ENCODE data around the gene CRLF2.
"Not testable (repeated sequence)": the region's sequence is repeated elsewhere in the genome, so short reads cannot be mapped to it uniquely, and the experiment has no call there.

Gene CRLF2

GRCh38 chrX:1239681-1240142, 27.3 kb upstream of the CRLF2 start:
- peak; percentile 62 to 84 for DNase-seq
- Histone ChIP-seq H3K4me1 (no peaks in the 10 kb centered on the region), H3K27me3 (no peaks in the 10 kb centered on the region), H3K36me3 (no peaks in the 10 kb centered on the region), H3K27ac (no peak overlapping the region), H3K9me3 (no peaks in the 10 kb centered on the region), H3K4me3 (no peak overlapping the region)
- intact Hi-C loops (cut with DNase I; ENCODE audit: low total_unique reads): no loop called here
- no peak for TF ChIP-seq CTCF (IDR thresholded peaks at IDR 0.05)

GRCh38 chrX:1231850-1232465, 19.5 kb upstream of the CRLF2 start:
- Histone ChIP-seq H3K27ac (no peak overlapping the region), H3K9me3 (no peaks in the 10 kb centered on the region), H3K36me3 (no peaks in the 10 kb centered on the region), H3K4me1 (no peaks in the 10 kb centered on the region), H3K27me3 (no peaks in the 10 kb centered on the region), H3K4me3 (no peak overlapping the region)
- TF ChIP-seq CTCF (IDR thresholded peaks at IDR 0.05): no peak
- intact Hi-C loops (cut with DNase I; ENCODE audit: low total_unique reads): no loop called here
- DNase-seq: peak in 1 of 2 donors; percentile 19

GRCh38 chrX:1228101-1228500, 15.7 kb upstream of the CRLF2 start:
- H3K9me3 ChIP-seq; intact Hi-C loops (cut with DNase I; ENCODE audit: low total_unique reads); H3K36me3 ChIP-seq; DNase-seq; H3K27ac ChIP-seq; H3K4me3 ChIP-seq; H3K4me1 ChIP-seq; H3K27me3 ChIP-seq: not testable (repeated sequence)

GRCh38 chrX:1226249-1226648, 13.8 kb upstream of the CRLF2 start:
- H3K9me3 ChIP-seq: peaks cover 0 to 4% (median 0%) of the 10 kb centered on the region in 3 donors
- no peaks in the 10 kb centered on the region for H3K27me3 ChIP-seq
- DNase-seq: no peak
- intact Hi-C loops (cut with DNase I; ENCODE audit: low total_unique reads): no loop called here
- TF ChIP-seq CTCF (IDR thresholded peaks at IDR 0.05): no peak
- no peak overlapping the region for H3K4me3 ChIP-seq
- H3K4me1 ChIP-seq: no peaks in the 10 kb centered on the region
- no peak overlapping the region for H3K27ac ChIP-seq
- no peaks in the 10 kb centered on the region for H3K36me3 ChIP-seq

- H3K27me3 ChIP-seq: no peaks in the 10 kb centered on the region
- no peak for DNase-seq
Measured at GRCh38 chrX:1224954-1225353, 12.5 kb upstream of the CRLF2 start.

GRCh38 chrX:1223242-1223600, 10.8 kb upstream of the CRLF2 start:
- intact Hi-C loops (cut with DNase I; ENCODE audit: low total_unique reads): no loop called here
- H3K27ac ChIP-seq: no peak overlapping the region
- H3K4me1 ChIP-seq: no peaks in the 10 kb centered on the region
- no peak for DNase-seq
- H3K27me3 ChIP-seq: no peaks in the 10 kb centered on the region
- no peak overlapping the region for H3K4me3 ChIP-seq
- TF ChIP-seq CTCF (IDR thresholded peaks at IDR 0.05): no peak
- no peaks in the 10 kb centered on the region for H3K36me3 ChIP-seq
- peaks cover 0 to 4% (median 0%) of the 10 kb centered on the region in 3 donors for H3K9me3 ChIP-seq

More at GRCh38 chrX:1224954-1225353, 12.5 kb upstream of the CRLF2 start:
- H3K9me3 ChIP-seq: peaks cover 0 to 4% (median 0%) of the 10 kb centered on the region in 3 donors
- no peak for TF ChIP-seq CTCF (IDR thresholded peaks at IDR 0.05)
- H3K4me1 ChIP-seq: no peaks in the 10 kb centered on the region
- no peaks in the 10 kb centered on the region for H3K36me3 ChIP-seq
- no peak overlapping the region for H3K4me3 ChIP-seq
- no peak overlapping the region for H3K27ac ChIP-seq
- intact Hi-C loops (cut with DNase I; ENCODE audit: low total_unique reads): no loop called here

Measured in tibial artery (tissue), 4 donors.